HG03064 (cell line): ENCODE results near the gene ZNF302.

Experiments used
- ATAC-seq: cut with Tn5 transposase; IDR thresholded peaks from one replicate; pipeline ENCODE4 v1.9.1; 2021; ENCODE audit warnings: low read depth; ENCODE audit not compliant: unreplicated experiment

ZNF302 gene

DNA sequence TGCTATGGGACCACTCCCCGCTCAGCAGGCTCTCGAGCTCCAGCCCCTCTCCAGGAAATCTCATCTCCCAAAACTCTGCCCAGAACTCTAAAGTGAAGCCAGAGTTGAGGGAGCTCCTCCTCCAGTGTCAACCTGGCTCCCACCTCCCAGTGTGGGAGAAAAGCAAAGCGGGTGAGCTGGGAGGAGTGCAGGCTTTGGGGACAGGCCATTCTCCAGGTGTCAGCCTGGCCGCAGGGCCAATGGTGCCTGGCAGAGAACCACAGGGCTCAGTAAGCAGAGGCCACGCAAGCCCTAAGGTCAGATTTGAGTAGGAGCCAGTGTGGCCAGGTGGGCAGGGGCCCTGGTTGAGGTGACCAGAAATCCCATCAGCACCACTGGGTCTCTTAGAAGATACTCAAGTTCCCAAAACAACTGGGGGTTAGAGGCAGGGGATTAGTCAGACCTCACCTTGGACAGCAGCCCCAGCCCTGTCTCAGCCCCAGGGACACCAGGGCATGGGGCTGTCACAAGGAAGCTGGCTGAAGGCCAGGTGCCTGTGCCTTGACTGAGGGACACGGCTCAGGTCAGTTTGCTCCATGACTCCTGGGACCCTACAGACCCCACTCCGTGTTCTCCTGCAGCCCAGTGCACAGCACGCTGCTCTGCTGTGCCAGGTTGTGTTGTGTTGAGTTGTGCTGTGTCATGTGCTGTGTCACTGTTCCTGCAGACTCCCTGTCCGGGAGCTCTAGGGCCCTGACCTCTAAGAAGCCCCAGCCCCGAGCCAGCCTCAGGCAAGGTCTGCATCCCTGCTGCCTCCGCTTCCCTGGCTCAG lies 53.7 kb downstream of the ZNF302 start:
- ATAC-seq: no peak

DNA sequence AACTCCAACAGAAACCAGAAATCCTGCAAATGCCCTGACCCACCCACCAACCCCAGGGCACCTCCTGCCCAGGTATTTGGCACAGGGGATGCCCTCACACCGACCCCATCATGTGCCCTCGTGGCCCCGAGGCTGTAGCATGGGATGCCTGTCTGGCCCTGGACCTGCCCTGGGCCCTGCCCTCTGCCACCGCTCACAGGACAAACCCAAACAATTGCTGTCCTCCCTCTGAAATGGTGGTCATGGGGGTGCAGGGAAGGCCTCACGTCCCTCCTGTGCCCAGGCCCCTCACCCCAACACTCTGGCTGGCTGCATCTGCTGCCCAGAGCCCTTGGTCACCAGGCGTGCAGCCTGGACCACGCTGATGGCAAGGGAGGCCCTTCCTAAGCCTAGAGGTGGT lies 54.5 kb downstream of the ZNF302 start:
- no peak for ATAC-seq

DNA sequence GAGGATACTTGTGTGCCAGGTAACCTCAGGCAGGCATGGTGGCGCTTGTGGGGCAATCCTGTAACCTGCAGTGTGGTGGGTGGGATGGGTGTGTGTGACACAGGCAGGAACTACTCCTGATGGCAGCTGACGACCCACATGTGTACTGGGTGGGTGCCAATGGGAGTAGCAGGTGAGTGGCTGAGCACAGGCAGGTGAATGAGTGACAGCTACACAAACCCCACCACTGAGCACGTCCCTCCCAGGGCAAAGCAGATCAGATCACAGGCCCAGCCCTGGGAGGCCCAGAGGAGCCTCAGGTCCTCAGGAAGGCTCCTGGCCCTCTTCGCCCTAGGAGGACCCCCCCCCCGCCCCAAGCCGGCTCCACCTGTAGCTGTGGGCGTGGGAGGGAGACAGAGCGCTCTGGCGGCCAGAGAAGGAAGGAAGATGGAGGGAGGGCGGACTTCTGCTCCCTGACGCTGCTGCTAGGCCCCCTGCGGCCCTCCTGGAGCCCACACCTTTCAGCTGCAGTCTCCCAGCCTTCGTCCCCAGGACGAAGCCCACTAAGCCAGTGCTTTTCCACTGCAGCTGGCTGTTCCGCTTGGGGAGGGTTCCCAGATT lies 55.2 kb downstream of the ZNF302 start:
- ATAC-seq: no peak

DNA sequence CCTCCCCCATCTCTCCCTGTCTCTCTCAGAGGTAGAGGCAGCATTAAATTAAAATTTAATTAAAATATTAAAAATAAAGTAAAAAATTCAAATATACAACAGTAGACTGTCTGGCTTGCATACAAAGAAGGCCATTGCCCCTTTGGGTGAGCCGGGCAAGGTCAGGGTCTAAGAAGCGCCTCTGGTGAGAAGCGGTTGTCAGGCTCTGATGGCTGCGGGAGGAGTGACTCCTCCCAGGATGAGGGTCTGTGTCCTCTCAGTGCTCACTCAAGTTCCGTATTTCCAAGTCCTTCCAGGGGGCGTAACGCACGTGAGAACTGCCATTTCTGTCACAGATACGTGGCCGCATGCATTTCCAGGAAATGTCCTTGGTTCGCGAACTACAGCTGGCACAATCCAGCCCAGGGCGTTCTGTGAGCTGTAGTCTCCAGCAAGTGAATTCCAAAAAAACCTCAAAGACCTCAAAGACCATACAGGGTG lies 55.8 kb downstream of the ZNF302 start:
- peak; percentile 12 for ATAC-seq

DNA sequence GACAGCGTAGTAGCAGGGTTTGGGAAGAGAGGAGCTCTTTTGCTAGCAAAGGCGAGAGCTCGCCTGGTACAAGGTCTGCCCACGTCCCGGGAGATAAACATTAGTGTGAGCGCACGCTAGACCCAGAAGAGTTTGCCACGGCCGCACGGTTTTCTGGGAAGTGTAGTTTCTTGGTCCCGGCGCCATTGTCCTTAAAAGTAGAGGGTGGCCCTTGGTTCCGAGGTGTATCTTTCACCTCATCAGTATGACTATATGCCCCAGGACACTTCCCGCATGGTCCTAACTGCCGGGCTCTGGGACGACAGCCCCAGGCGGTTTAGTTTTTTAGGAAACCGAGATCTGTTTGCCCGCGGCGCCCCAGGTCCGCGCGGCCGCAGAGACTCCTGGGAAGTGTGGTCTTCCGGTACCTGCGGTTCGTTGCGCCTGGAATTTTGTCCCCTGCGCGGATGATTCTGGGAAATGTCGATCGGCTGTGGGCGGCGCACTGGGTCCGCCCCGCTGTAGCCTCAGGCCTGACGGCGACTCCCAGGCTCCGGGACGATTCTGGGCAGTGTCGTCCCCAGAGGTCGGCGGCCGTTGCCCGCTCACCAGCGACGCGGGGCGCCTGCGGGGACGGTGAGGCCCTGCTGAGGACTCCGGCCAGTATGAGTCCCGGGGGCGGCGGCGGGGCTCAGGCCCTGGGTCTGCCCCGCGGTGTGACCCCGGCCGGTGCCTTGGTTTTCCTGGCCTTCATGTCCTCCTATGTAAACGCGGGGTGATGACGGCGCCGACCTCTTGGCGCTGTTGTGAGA lies 56.5 kb downstream of the ZNF302 start, which contains the start of gene ZNF181:
ZNF181 (plus strand) TSS at position 498 of the 791 bp plus-strand sequence. CDS start 795 bp downstream, outside the sequence.
- peak; percentile 69 for ATAC-seq

DNA sequence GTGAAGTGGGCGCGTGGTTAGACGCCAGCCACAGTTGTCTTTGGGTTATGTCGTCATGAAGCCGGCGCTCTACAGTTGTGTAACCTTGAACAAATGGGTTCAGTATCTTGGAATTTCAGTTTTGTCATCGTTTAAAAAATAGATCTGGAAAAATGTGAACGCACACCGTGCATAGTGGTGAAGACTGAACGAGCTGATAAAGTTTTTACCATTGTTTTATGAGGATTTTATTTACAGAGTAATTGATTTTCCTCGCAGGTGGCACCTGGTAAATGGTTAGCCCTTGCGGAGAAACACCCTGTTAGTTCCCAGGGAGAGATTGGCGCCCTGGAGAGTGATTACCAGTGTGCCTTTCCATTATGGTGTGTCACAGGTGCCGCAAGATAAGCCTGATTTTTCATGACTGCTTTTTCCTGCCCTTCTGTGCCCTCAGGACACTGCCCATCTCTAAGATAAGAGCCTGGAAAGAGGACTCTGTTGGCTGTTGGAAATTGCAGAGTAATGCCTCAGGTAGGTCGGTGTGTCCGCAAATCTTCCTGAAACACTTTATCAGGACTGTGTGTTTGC lies 57.1 kb downstream of the ZNF302 start:
- no peak for ATAC-seq
